GM12891 (cell line): ENCODE results near the gene CERK.

Experiments
- PAX5 ChIP-seq: IDR thresholded peaks from 2 replicates; pipeline ENCODE4 v1.6.1; 2011; ENCODE audit warnings: low read length, moderate library complexity, mild to moderate bottlenecking; ENCODE audit not compliant: insufficient read depth, severe bottlenecking
- POLR2A ChIP-seq: IDR thresholded peaks from 2 replicates; pipeline ENCODE4 v1.6.1; 2011; ENCODE audit warnings: low read depth, low read length, control low read depth
- POLR2AphosphoS5 ChIP-seq: IDR thresholded peaks from 2 replicates; pipeline ENCODE4 v1.6.1; 2011; ENCODE audit warnings: low read depth, low read length, control low read depth
- POU2F2 ChIP-seq: IDR thresholded peaks from 2 replicates; pipeline ENCODE4 v1.6.1; 2011; ENCODE audit warnings: low read depth, mild to moderate bottlenecking, control low read depth, low read length, moderate library complexity
- SPI1 ChIP-seq: IDR thresholded peaks from 2 replicates; pipeline ENCODE4 v1.6.1; 2011; ENCODE audit warnings: low read depth, low read length, control low read depth
- TAF1 ChIP-seq: IDR thresholded peaks from 2 replicates; pipeline ENCODE4 v1.6.1; 2011; ENCODE audit warnings: low read depth, low read length, control low read depth

DNA sequence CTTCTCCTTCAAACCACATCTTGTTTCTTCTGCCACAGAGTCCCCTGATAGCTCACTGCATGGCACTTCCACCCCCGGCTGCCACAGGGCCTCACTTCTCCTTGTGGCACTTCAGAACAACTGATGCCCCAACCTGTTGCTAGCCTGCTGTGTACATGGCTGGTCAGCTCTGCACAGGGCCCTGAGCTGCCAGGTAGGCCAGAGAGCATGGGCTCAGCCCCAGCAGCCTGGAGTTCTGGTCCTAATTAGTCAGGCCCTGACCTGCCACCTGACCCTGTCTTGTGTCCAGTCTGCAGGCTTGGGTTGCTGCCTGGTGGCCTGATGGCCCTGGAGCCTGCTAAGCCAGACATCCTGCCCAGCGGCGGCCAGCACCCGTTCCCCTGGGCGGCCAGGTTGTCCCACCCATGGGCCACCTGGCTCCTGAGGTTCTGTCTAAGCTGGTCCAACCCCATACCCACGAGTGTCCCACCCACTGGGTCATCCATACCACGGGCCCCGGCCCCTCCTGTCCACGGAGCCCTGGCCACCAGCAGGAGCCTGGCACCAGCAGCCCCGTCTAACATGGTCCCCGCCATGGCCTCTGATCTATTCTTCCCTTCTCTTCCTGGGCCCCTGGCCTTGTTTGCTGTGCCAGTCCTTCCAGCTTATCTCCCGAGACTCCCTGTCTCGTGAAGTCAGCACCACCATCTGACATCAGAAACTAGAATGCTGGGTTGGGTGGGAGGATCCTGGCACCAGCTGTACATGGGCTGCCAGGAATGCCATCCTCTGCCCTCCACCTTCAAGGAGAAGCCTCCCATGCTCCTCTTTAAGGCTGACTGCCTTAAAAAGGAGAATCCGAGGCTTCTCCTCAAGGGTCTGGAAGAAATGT, 3.1 kb upstream of the CERK start:
- TF ChIP-seq POLR2A (no peak), POLR2AphosphoS5 (no peak), TAF1 (no peak), SPI1 (no peak), POU2F2 (no peak), PAX5 (no peak)
